Vagina (tissue), 2 donors: Measurements from ENCODE around the gene BTN2A1. TPM values are rescaled to one million over a fixed set of nuclear protein-coding genes. Genes with fewer than 3 reads are reported as not detected.

Experiments used
- DNase-seq, 2 donors: peaks; one replicate each; pipeline ENCODE4 v3.0.0-alpha.2; 2017; ENCODE audit errors: extremely low spot score in 2 of 2
- H3K27ac ChIP-seq: fragments of 200-600 bp; sonication (generic); one replicate; pipeline ENCODE4 v1.5.1; 2019
- H3K27me3 ChIP-seq: fragments of 200-600 bp; sonication (generic); one replicate; pipeline ENCODE4 v1.5.1; 2019
- H3K36me3 ChIP-seq, 2 donors: fragments of 200-600 bp; sonication (generic); one replicate each; pipeline ENCODE4 v1.5.1; 2017 to 2019
- H3K4me1 ChIP-seq: fragments of 200-600 bp; sonication (generic); one replicate; pipeline ENCODE4 v1.5.1; 2019
- H3K4me3 ChIP-seq, 2 donors: fragments of 200-600 bp; sonication (generic); 1 replicate in 1 of 2; 2 replicates in 1 of 2; pipeline ENCODE4 v1.5.1; 2016 to 2019
- H3K9me3 ChIP-seq: fragments of 200-600 bp; sonication (generic); one replicate; pipeline ENCODE4 v1.5.1; 2019
- CTCF ChIP-seq, 3 experiments: fragments of 450-650 bp in 2 of 3; fragments of 200-600 bp in 1 of 3; sonication (generic) in 1 of 3; IDR thresholded peaks; one replicate each; pipeline ENCODE4 v1.5.1; 2017 to 2019; ENCODE audit warnings: antibody characterized with exemption in 3 of 3, mild to moderate bottlenecking in 2 of 3, moderate library complexity in 2 of 3
- POLR2A ChIP-seq, 2 donors: fragments of 450-650 bp; IDR thresholded peaks; one replicate each; pipeline ENCODE4 v1.6.1; 2017; ENCODE audit warnings: antibody characterized with exemption in 2 of 2, mild to moderate bottlenecking in 2 of 2, moderate library complexity in 2 of 2
- POLR2AphosphoS5 ChIP-seq, 2 donors: sonication (generic); formaldehyde crosslinking; IDR thresholded peaks; one replicate each; pipeline ENCODE4 v1.9.0; 2017; ENCODE audit warnings: antibody characterized with exemption in 2 of 2, mild to moderate bottlenecking in 2 of 2, low read depth in 1 of 2; ENCODE audit not compliant: insufficient read depth in 1 of 2
- intact Hi-C: fragments of 100-400 bp; cut with DNase I; formaldehyde crosslinking; loops from one replicate; pipeline ENCODE4 v1.15.1; 2023
- total RNA-seq: library from RNA; depleted of rRNA; stranded (reverse); fragments of >200 nt; gene quantifications from one replicate; pipeline ENCODE4 v1.2.3, GENCODE V29; 2016

Gene BTN2A1
- total RNA-seq, 1 donor from 2014 or later = 18.4 TPM

GRCh38 chr6:26436018-26436417 is 21.7 kb upstream of the BTN2A1 start:
- TF ChIP-seq POLR2AphosphoS5 (IDR thresholded peaks at IDR 0.05; ENCODE audit: insufficient read depth in 1 of 2, low read depth in 1 of 2) (no peak), CTCF (IDR thresholded peaks at IDR 0.05) (no peak), POLR2A (IDR thresholded peaks at IDR 0.05) (no peak)
- intact Hi-C loops = no loop called here
- Histone ChIP-seq H3K27me3 (no peaks in the 10 kb centered on the region), H3K9me3 (no peaks in the 10 kb centered on the region), H3K4me1 (peaks cover 23% of the 10 kb centered on the region), H3K4me3 (no peak overlapping the region), H3K27ac (no peak overlapping the region), H3K36me3 (no peaks in the 10 kb centered on the region)
- no peak for DNase-seq

- Histone ChIP-seq H3K9me3 (no peaks in the 10 kb centered on the region), H3K4me3 (no peak overlapping the region), H3K36me3 (no peaks in the 10 kb centered on the region), H3K27ac (no peak overlapping the region), H3K4me1 (peaks cover 28% of the 10 kb centered on the region), H3K27me3 (no peaks in the 10 kb centered on the region)
- intact Hi-C loops = no loop called here
- DNase-seq = no peak
- TF ChIP-seq POLR2A (IDR thresholded peaks at IDR 0.05) = no peak
- TF ChIP-seq POLR2AphosphoS5 (IDR thresholded peaks at IDR 0.05; ENCODE audit: insufficient read depth in 1 of 2, low read depth in 1 of 2) = no peak
- TF ChIP-seq CTCF (IDR thresholded peaks at IDR 0.05) = no peak
Measured at GRCh38 chr6:26437550-26437949, 20.2 kb upstream of the BTN2A1 start.

- Histone ChIP-seq H3K4me1 (peaks cover 28% of the 10 kb centered on the region), H3K9me3 (no peaks in the 10 kb centered on the region), H3K4me3 (no peak overlapping the region), H3K27ac (no peak overlapping the region), H3K36me3 (no peaks in the 10 kb centered on the region), H3K27me3 (no peaks in the 10 kb centered on the region)
- TF ChIP-seq CTCF (IDR thresholded peaks at IDR 0.05) (no peak), POLR2AphosphoS5 (IDR thresholded peaks at IDR 0.05; ENCODE audit: insufficient read depth in 1 of 2, low read depth in 1 of 2) (no peak)
- no peak for DNase-seq
- intact Hi-C loops = no loop called here
Measured at GRCh38 chr6:26438000-26438399, 19.8 kb upstream of the BTN2A1 start.

GRCh38 chr6:26439151-26440125 is 18.3 kb upstream of the BTN2A1 start:
- DNase-seq = no peak
- peaks cover 28% of the 10 kb centered on the region for H3K4me1 ChIP-seq
- no peaks in the 10 kb centered on the region for H3K27me3 ChIP-seq
- no peaks in the 10 kb centered on the region for H3K9me3 ChIP-seq
- peak overlapping the region; percentile 49 to 51 for H3K4me3 ChIP-seq
- H3K36me3 ChIP-seq = peaks cover 0 to 2% of the 10 kb centered on the region in 2 donors
- H3K27ac ChIP-seq = peak overlapping the region; percentile 86
- intact Hi-C loops = no loop called here
- no peak for TF ChIP-seq CTCF (IDR thresholded peaks at IDR 0.05)

DNA sequence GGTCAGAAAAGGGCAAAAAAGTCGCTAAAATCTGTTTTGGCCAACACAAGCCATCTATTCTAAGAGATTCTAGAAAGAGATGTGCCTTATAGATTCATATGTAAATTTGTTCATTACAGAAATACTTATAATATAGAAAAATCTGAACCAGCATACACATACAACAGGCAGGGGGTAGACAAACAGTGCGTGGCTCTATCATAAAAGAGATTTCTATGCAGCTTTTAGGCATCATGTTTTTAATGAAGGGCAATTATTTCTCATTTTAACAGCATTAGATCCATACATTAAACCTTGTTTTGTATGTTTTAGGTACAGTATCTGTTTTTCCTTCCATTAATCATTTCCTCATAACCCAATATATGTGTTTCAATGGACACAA is 16.8 kb upstream of the BTN2A1 start:
- H3K9me3 ChIP-seq = no peaks in the 10 kb centered on the region
- peaks cover 0 to 6% of the 10 kb centered on the region in 2 donors for H3K36me3 ChIP-seq
- no peaks in the 10 kb centered on the region for H3K27me3 ChIP-seq
- H3K4me3 ChIP-seq = peak overlapping the region; percentile 49 to 51
- intact Hi-C loops = no loop called here
- TF ChIP-seq CTCF (IDR thresholded peaks at IDR 0.05) (no peak), POLR2A (IDR thresholded peaks at IDR 0.05) (no peak), POLR2AphosphoS5 (IDR thresholded peaks at IDR 0.05; ENCODE audit: insufficient read depth in 1 of 2, low read depth in 1 of 2) (no peak)
- peaks cover 28% of the 10 kb centered on the region for H3K4me1 ChIP-seq
- peak overlapping the region; percentile 86 for H3K27ac ChIP-seq
- DNase-seq = no peak
